Sigmoid colon (tissue), 7 donors: ENCODE data around the gene PRPH. TPM values are rescaled to one million over a fixed set of nuclear protein-coding genes. Genes with fewer than 3 reads are reported as not detected.
"Not testable (repeated sequence)": the region's sequence is repeated elsewhere in the genome, so short reads cannot be mapped to it uniquely, and the experiment has no call there.

Source experiments
- DNase-seq: peaks from one replicate; pipeline ENCODE4 v3.0.0-alpha.2; 2019
- H3K27ac ChIP-seq, 4 donors: fragments of 200-600 bp; sonication (generic); one replicate each; pipeline ENCODE4 v1.5.1; 2016 to 2019; ENCODE audit warnings: mild to moderate bottlenecking in 1 of 4
- H3K27me3 ChIP-seq, 3 donors: fragments of 200-600 bp; sonication (generic); one replicate each; pipeline ENCODE4 v1.5.1; 2019; ENCODE audit warnings: mild to moderate bottlenecking in 1 of 3
- H3K36me3 ChIP-seq, 4 donors: fragments of 200-600 bp; sonication (generic); one replicate each; pipeline ENCODE4 v1.5.1; 2016 to 2019
- H3K4me1 ChIP-seq, 4 donors: fragments of 200-600 bp; sonication (generic); one replicate each; pipeline ENCODE4 v1.5.1; 2017 to 2019
- H3K4me3 ChIP-seq, 4 donors: fragments of 200-600 bp; sonication (generic); one replicate each; pipeline ENCODE4 v1.5.1; 2017 to 2019; ENCODE audit warnings: mild to moderate bottlenecking in 2 of 4, moderate library complexity in 1 of 4
- H3K9me3 ChIP-seq, 4 donors: fragments of 200-600 bp in 3 of 4; sonication (generic) in 3 of 4; one replicate each; pipeline versions ENCODE4 v1.5.1 to v1.6.1; 2013 to 2019
- CTCF ChIP-seq, 4 experiments: fragments of 450-650 bp in 3 of 4; fragments of 200-600 bp in 1 of 4; IDR thresholded peaks; one replicate each; pipeline ENCODE4 v1.5.1; 2016 to 2019; ENCODE audit warnings: antibody characterized with exemption in 4 of 4, mild to moderate bottlenecking in 3 of 4, moderate library complexity in 2 of 4
- EP300 ChIP-seq, 4 donors: sonication (generic); formaldehyde crosslinking; IDR thresholded peaks; one replicate each; pipeline ENCODE4 v1.6.1; 2017; ENCODE audit warnings: antibody characterized with exemption in 4 of 4
- POLR2A ChIP-seq, 2 donors: fragments of 450-650 bp; IDR thresholded peaks; one replicate each; pipeline ENCODE4 v1.6.1; 2016; ENCODE audit warnings: antibody characterized with exemption in 2 of 2, mild to moderate bottlenecking in 2 of 2, moderate library complexity in 2 of 2
- POLR2AphosphoS5 ChIP-seq, 4 donors: sonication (generic); formaldehyde crosslinking; IDR thresholded peaks; one replicate each; pipeline ENCODE4 v1.6.1; 2017; ENCODE audit warnings: antibody characterized with exemption in 4 of 4
- WGBS, 2 donors: extraction: QIAGEN DNeasy Blood & Tissue Kit; methylation state at CpG; one replicate each; pipeline ENCODE4 v1.1.7; 2013; 5-methylcytosine and 5-hydroxymethylcytosine counted together
- intact Hi-C: fragments of 100-400 bp; cut with DNase I; formaldehyde crosslinking; loops from one replicate; pipeline ENCODE4 v1.15.1; 2023
- polyA plus RNA-seq, 3 donors: library from polyadenylated mRNA; stranded (reverse); fragments of 200-250 nt; gene quantifications; one replicate each; pipeline ENCODE4 v1.2.3, GENCODE V29; 2013
- total RNA-seq, 4 donors: library from RNA; depleted of rRNA; stranded (reverse); fragments of >200 nt; gene quantifications; one replicate each; pipeline ENCODE4 v1.1.0, GENCODE V29; 2016
- donor health status: healthy with polysubstance abuse.
- donor health status: Bipolar disorder and iron deficiency.
- donor health status: healthy.

The PRPH gene
- total and polyA plus RNA-seq, 7 donors = 0.46 to 56.2 (median 31.8) TPM

- Histone ChIP-seq H3K4me1 (no peaks in the 10 kb centered on the region), H3K9me3 (no peaks in the 10 kb centered on the region), H3K4me3 (no peak overlapping the region), H3K27ac (no peak overlapping the region), H3K27me3 (peaks cover 0 to 27% (median 0%) of the 10 kb centered on the region in 3 donors), H3K36me3 (no peaks in the 10 kb centered on the region)
- peak; percentile 42 for DNase-seq
- 80 to 88% methylated on average over 7 of the region's 7 CpGs for WGBS, 2 donors
- TF ChIP-seq EP300 (IDR thresholded peaks at IDR 0.05) (no peak), POLR2AphosphoS5 (IDR thresholded peaks at IDR 0.05) (no peak), POLR2A (IDR thresholded peaks at IDR 0.05) (no peak), CTCF (IDR thresholded peaks at IDR 0.05) (no peak)
- intact Hi-C loops = no loop called here
Measured at GRCh38 chr12:49309386-49309785, 14.4 kb downstream of the PRPH start.

GRCh38 chr12:49310451-49311000, 15.6 kb downstream of the PRPH start:
- WGBS, 2 donors = 32 to 50% methylated on average over 2 of the region's 3 CpGs
- DNase-seq, intact Hi-C loops: not testable (repeated sequence)

GRCh38 chr12:49314811-49315210, 19.9 kb downstream of the PRPH start:
- 86 to 89% methylated on average over 1 of the region's 1 CpG for WGBS, 2 donors
- peaks cover 0 to 7% (median 0%) of the 10 kb centered on the region in 3 donors for H3K27me3 ChIP-seq
- DNase-seq = no peak
- H3K27ac ChIP-seq = no peak overlapping the region
- no peaks in the 10 kb centered on the region for H3K4me1 ChIP-seq
- H3K4me3 ChIP-seq = no peak overlapping the region
- TF ChIP-seq POLR2AphosphoS5 (IDR thresholded peaks at IDR 0.05) = no peak
- no peak for TF ChIP-seq EP300 (IDR thresholded peaks at IDR 0.05)
- no peak for TF ChIP-seq POLR2A (IDR thresholded peaks at IDR 0.05)
- TF ChIP-seq CTCF (IDR thresholded peaks at IDR 0.05) = no peak
- no peaks in the 10 kb centered on the region for H3K36me3 ChIP-seq
- intact Hi-C loops = no loop called here
- no peaks in the 10 kb centered on the region for H3K9me3 ChIP-seq

More at GRCh38 chr12:49310451-49311000, 15.6 kb downstream of the PRPH start:
- not testable (repeated sequence) for H3K4me1 ChIP-seq, H3K27ac ChIP-seq, H3K4me3 ChIP-seq, H3K9me3 ChIP-seq, H3K36me3 ChIP-seq
- H3K27me3 ChIP-seq = peaks cover 0 to 27% (median 0%) of the 10 kb centered on the region in 3 donors

GRCh38 chr12:49317118-49317517, 22.2 kb downstream of the PRPH start:
- intact Hi-C loops, H3K4me1 ChIP-seq, H3K4me3 ChIP-seq, H3K27me3 ChIP-seq, H3K27ac ChIP-seq, H3K9me3 ChIP-seq, DNase-seq, H3K36me3 ChIP-seq: not testable (repeated sequence)
- 94 to 95% methylated on average over 10 of the region's 10 CpGs for WGBS, 2 donors

- H3K27me3 ChIP-seq, H3K27ac ChIP-seq, H3K36me3 ChIP-seq, H3K9me3 ChIP-seq, intact Hi-C loops, H3K4me3 ChIP-seq: not testable (repeated sequence)
- H3K4me1 ChIP-seq = peaks cover 0 to 17% (median 9%) of the 10 kb centered on the region in 4 donors
- DNase-seq = peak; percentile 38
- WGBS, 2 donors = 94 to 96% methylated on average over 9 of the region's 9 CpGs
Measured at GRCh38 chr12:49320411-49321103, 25.6 kb downstream of the PRPH start.

- Histone ChIP-seq H3K27ac (peak overlapping the region; percentile 65 to 74 (median 71)), H3K36me3 (no peaks in the 10 kb centered on the region), H3K27me3 (no peaks in the 10 kb centered on the region), H3K4me3 (peak overlapping the region; percentile 45 to 64 (median 58)), H3K9me3 (no peaks in the 10 kb centered on the region), H3K4me1 (peaks cover 0 to 17% (median 9%) of the 10 kb centered on the region in 4 donors)
- no peak for DNase-seq
- intact Hi-C loops = no loop called here
- 39 to 41% methylated on average over 12 of the region's 12 CpGs for WGBS, 2 donors
- TF ChIP-seq POLR2A (IDR thresholded peaks at IDR 0.05) (no peak), EP300 (IDR thresholded peaks at IDR 0.05) (no peak), POLR2AphosphoS5 (IDR thresholded peaks at IDR 0.05) (no peak), CTCF (IDR thresholded peaks at IDR 0.05) (no peak)
Measured at GRCh38 chr12:49322367-49322707, 27.4 kb downstream of the PRPH start.
